NCI-H1436 treated with DMSO at 0.1 percent for 48 hours (cell line): ENCODE data around the gene RAB6A.
"Not testable (repeated sequence)": the region's sequence is repeated elsewhere in the genome, so short reads cannot be mapped to it uniquely, and the experiment has no call there.

Experiments
- DNase-seq: peaks from one replicate; lab custom pipeline; 2025; lab: John Stamatoyannopoulos, UW

The RAB6A gene

DNA sequence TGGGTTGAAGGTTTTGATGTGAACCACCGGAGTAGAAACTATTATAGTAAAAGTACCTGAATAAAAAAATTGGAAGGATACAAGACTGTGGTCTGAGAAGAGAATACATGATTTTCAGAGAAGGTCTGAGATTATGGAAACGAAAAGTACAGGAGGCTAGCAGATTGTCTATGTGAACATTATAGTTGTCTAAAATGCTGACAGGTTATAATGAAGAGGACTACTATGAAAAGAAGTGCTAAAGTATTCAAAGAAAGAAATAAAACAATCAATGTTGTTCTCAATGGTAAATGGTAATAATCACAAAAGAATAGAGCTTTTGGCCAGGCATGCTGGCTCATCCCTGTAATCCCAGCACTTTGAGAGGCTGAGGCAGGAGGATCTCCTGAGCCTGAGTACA, 34.0 kb downstream of the RAB6A start:
- DNase-seq, result no peak

DNA sequence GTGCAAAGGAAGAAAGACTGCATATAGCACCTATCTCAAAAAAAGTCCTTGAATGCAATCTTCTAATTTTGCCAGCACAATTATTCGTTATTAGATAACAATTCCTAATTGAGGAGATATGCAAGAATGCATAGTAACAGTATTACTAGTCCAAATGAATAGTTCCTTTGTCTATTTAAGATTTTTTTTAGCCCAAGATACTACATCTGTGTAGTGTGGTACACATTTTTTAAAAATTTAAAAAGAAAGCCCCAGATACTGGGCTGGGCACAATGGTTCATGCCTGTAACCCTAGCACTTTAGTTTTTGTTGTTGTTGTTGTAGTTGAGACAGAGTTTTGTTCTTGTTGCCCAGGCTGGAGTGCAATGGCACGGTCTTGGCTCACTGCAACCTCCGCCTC, 43.7 kb downstream of the RAB6A start:
- no peak for DNase-seq

DNA sequence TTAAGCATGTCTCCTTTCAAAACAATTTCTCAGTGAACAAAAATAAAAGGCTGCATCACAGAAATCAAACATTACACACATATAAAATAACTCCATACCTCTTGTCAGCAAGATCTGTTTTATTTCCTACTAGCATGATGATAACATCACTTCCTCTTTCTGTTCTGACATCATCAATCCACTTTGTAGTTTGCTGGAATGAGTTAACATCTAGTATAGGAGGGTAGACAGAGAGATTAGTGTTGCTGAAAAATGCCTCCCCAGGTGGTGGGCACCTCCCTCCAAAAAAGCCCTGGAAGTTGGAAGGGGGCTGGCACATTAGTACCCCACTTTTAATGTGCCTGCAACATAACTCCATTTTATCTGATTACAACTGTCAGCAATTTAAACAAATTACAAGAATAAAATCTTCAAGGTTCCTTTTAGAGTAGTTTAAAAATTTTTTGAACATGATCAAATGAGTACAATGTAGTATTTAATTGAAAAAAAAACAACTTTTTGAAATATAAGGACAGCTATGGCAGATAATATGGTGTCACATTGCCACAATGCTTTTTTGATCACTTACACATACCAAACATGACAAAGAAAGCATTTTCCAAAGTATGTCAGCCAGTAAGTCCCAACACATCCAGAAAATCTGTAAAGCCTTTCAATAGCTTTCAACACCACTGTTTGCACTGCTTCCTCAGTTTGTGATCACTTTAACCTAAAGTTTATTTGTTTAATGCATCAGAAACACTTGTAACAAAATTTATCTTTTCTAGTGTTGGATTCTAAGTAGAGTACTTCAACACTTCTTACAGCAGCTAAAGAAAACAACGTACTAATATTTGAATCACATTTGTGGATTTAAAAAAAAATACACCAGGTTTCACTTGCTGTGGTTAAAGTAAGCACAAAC, 44.5 kb downstream of the RAB6A start:
- no peak for DNase-seq

DNA sequence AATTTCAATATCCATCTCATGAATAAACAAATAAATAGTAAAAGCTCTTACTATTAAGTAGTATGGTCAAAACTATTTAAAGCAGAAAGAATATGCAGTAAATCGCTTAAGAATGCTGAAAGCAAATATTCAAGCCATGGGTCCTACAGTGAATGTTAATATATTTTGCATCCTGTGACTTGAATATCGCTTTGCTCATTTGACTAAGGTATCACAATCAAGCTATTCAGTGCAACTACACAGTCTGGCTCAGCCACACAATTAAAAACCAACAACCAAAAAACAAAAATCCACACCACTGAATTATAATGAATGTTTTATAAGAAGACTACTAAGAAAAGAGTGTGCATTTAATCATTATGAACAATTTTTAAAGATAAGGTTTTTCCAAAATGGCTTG, 45.3 kb downstream of the RAB6A start:
- DNase-seq, result no peak

DNA sequence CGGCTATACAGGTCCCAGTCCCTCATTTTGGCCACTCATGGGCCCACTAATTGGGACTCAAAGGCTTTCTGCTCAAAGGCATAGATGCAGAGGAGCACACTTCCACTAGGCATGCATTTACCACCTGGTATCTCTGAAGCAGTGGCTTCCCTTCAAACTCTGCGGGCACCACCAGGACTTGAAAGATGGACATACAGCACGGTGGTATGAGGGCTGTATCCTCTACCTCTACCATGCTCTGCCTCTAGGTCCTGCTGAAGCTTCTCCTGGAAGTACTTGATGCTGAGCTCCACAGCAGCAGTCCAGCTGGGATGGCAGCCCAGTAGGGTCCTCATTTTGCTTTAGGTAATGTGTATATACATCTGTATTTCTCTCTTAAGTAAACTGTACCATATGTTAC, 49.9 kb downstream of the RAB6A start:
- no peak for DNase-seq

DNA sequence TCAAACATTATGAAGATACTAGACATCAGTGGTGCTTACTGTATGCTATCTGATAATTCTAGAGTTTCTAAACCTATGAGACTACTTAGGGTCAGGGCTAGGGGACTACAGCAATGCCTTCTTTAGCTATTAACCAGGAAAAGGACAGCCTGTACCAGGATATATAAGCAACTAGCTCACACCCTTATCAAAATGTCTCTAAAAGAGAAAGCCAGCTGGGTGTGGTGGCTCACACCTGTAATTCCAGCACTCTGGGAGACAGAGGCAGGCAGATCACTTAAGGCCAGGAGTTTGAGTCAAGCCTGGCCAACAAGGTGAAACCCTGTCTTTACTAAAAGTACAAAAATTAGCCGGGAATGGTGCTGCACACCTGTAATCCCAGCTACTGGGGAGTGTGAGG, 55.8 kb downstream of the RAB6A start:
- no peak for DNase-seq

DNA sequence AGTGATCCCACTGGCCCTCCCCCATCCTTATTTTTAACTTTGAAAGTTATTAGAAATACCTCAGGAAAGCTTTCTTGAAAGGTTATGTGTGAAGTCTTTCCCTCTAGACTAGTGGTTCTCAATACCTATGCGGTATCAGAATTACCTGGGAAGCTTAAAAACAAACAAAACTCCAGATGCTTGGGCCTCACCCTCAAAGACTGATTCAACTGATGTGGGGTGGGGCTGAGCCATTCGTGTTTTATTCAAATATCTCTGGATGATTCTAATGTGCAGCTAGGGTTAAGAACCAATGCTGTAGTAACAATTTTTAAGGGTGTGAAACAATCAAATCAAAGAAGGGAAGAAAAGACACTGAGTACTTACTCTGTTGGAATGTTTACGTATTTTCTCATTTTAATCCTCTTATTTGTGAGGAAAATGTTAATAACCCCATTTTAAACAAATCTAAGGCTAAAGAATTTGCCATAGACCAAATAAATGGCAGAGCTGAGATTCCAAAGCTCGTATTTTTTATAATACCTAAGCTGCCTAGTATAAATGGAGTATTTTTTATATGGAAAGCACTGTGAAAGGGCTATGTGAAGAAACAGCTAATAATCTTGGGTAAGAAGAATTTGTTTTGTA, 66.9 kb downstream of the RAB6A start:
- DNase-seq, result no peak

DNA sequence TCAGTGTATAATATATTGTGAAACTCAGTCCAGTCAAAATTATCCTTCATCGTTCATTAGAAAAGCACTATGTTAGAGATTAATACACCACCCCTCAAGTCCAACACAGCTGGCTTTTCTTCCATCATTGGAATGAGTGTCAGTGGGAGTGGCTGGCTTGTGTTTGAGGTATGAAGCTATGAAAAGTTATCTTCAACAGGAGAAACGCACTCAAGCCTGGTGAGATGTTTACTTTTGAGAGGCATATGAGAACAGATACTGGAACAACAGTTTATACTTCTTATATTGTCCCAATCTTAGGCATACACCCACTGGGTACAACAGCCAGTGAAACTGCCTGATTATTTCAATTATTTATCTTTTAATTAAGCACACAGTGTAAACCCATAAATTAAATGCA, 80.2 kb downstream of the RAB6A start:
- no peak for DNase-seq

DNA sequence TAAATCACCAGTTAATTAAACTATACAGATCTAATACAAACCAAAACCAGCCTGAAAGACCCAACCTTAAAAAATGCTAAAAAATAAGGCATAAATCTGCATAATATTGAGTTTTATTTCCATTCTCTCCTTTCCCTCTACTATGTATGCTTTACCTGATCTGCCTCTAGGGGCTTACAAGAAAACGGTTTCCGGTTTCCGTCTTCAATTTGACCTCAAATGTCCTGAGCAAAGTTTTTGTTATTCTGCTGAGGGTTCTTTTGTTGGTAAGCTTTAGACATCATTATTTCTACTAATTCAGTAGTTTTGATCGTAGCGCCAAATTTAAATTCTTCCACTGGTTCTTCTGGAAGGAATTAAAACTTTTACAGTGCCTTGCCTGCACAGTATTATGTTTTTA, 84.3 kb downstream of the RAB6A start:
- not testable (repeated sequence) for DNase-seq

DNA sequence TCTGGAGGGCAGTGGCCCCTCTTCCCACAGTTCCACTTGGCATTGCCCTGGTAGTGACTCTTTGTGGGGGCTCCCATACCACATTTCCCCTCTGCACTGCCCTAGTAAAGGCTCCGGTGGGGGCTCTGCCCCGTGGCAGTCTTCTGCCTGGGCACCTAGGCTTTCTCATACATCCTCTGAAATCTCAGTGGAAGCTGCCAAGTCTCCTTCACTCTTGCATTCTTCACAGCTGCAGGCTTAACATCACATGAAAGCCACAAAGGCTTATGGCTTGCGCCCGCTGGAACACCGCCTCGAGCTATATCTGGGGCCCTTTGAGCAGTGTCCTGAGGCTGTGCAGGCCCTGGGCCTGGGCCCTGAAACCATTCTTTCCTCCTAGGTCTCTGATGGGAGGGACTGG, 89.2 kb downstream of the RAB6A start:
- DNase-seq, result no peak

DNA sequence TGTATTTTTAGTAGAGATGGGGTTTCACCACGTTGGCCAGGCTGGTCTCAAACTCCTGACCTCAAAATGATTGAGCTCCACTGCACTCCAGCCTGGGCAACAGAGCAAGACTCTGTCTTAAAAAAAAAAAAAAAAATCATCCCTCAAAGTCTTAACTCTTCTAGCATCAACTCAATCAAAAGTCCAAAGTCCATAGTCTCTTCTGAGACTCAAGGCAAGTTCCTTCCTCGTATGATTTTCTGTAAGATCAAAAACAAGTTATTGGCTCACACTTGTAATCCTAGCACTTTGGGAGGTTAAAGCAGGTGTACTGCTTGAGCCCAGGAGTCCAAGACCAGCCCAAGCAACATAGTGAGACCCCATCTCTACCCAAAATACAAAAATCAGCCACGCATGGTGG, 90.1 kb downstream of the RAB6A start:
- DNase-seq, result no peak

DNA sequence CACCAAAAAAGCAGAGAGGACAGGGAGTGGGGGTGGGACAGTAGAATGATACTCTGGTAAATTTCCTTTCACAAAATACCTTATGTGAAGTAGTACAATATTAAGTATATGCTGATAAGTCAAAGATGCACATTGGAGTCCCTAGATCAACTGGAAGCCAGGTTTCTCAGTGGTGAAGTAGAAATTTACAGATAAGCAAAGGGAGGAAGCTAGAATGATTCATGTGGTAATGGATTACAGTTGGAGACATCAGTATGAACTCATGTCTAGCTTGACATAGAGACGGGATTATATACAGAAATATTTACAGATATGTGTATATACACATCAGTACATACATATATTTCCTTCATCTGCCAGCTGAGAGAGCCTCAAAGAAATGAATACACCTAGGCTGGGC, 93.0 kb downstream of the RAB6A start:
- no peak for DNase-seq

DNA sequence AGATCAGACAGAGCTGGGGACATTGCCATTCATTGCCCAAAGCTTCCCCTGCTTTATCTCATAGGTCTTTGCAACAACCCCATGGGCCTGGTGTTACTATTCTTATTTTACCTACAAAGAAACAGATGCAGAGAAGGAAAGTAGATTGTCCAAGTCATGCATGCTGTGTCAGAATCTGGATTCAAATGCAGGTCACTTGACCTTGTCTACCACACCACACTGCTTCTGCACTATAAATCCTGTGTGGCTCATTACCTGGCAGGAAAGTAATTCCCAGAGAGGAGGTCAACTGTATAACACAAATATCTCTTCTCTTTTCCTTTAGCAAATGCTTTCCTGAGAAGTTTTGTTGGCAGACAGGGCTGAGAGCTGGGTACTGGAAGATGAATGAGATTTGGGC, 96.0 kb downstream of the RAB6A start:
- DNase-seq, result no peak

DNA sequence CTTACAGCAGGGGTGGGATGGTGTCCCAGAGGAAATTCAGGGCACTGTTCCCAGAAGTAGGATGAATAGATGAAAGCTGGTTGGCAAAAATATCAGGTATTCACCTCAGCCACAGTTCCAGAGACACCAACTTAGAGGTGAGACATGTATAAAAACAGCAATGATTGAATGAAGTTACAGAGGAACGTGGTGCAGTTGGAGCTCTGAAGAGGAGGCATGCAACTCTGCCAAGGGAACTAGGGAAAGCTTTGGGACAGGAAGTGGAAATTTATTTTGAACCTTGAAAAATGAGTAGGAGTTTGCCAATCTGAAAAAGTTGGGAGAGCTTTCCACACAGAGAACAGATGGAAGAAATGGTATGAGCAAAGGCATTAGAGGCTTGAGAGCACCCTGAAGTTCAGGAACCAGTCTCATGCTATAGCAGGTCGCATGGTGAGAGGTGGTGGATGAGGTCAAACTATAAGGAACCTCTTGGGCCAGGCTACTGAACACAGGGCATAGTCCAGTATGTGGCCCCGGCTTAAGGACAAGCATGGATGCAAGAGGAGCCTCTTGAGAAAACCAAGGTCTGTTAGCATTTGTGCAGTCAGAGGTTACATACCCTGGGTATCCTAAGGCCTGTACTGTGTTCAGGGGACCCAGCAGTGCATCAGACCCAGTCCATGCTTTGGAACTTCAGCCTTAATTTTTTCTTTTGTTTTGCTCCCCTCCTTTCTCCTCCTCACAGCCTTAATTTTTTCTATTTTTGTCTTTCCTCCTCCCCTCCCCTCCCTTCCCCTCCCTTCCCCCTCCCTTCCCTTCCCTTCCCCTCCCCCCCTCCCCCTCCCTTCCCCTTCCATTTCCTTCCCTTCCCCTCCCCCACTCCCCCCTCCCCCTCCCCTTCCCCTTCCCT, 97.0 kb downstream of the RAB6A start:
- DNase-seq, result no peak

DNA sequence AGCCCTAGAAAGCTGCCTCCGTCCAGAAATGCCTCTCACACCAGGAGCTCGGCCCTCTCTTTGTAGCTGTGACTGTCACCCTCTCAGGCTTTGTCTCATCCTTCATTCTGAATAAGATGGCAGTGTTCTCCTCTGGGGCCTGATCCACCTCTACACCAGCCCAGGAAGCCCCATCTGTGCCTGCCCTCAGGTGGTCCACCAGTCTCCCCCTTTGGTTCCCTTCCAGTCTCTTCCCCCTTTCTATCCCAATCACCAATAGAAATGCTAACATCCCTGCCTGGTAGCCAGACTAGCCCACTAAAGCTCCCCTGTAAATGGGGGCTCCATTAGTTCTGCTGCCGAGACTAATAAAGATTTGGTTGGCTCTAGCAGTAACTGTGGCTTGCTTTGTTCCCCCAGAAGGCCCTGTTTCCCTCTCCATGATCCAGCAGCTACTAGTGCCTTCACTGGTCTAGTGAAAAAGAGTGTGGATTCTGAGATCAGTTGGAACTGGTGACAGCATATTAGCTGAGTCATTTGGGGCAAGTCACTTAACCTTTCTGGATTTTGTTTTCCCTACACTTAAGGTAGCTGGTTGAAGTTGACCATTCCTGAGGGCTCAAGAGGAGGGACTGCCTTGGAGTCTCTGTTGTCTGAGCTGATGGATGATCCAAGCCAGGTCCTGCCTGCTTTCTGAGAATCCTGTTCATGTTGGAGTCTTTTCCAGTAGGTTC, 98.3 kb downstream of the RAB6A start:
- no peak for DNase-seq

DNA sequence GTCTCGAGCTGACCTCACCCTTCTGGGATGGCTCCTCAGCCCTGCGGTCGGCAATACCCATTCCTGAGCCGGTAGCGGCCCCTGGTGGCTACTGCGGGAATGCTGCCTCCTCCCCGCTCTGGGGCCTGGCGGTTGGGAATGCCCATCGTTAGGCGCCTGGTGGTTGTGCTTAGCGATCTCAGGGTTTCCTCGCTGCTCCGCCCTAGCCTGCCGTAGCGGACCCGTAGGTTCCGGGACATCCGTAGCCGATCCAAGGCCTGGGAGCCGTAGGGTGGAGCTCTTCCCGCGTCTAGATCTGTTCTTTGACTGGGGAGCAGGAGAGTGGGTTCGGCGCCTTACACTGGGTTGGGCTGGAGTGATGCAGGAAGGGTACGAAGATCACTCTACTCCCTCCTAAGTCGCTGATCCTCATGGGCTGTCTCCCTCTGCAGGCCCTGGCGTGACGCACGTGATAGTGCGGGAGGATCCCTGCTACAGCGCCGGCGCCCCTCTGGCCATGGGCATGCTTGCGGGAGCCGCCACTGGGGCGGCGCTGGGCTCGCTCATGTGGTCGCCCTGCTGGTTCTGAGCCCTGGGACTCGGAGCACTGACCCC, 99.7 kb downstream of the RAB6A start:
- no peak for DNase-seq

DNA sequence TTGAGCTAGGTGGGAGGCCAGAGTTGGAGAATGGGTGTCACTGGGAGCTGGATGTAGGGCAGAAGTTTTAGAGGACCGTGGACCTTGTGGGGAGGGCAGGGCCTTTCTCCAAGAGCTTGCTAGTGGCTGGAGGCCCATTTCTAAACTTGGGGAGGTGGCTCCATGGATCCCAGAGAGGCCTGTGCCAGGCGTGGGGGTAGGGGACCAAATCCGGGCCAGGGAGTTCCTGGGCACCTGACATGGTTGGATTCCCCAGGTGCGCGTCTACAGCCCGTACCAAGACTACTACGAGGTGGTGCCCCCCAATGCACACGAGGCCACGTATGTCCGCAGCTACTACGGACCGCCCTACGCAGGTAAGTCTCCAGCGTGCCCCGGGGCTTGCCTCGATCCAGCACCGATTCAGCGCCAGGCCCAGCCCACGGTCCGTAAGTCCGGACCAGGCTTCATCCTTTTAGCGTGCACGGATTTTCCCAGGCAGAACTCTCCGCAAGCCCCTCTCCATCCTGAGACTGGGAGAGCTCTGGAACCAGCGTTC, 100.3 kb downstream of the RAB6A start:
- DNase-seq, result no peak

DNA sequence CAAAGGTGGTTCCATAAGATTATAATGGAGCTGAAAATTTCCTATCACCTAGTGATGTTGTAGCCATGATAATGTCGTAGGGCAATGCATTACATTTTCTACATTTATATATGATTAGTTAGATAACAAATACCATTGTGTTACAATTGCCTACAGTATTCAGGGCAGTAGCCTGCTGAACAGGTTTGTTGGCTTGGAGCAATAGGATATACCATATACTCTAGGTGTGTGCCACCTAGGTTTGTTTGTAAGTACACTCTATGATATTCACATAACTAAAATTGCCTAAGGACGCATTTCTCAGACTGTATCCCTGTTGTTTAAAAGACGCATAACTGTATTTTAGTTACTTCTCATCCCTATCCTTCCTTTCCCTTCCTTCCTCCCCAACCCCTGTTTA, 100.9 kb downstream of the RAB6A start:
- no peak for DNase-seq

DNA sequence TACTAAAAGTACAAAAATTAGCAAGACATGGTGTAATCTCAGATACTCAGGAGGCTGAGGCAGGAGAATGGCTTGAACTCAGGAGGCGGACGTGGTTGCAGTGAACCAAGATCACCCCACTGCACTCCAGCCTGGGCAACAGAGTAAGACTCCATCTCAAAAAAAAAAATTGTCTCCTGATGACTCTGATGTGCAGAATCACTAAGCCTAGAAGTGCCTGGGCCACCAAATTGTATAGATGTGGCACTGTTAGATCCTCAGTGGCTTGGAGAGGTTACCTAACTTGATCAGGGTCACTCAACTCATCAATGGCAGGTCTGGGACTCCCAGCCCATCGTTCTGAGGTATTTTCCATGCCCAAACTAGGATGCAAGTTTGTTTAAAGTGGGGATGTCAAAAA, 103.9 kb downstream of the RAB6A start:
- DNase-seq, result no peak

DNA sequence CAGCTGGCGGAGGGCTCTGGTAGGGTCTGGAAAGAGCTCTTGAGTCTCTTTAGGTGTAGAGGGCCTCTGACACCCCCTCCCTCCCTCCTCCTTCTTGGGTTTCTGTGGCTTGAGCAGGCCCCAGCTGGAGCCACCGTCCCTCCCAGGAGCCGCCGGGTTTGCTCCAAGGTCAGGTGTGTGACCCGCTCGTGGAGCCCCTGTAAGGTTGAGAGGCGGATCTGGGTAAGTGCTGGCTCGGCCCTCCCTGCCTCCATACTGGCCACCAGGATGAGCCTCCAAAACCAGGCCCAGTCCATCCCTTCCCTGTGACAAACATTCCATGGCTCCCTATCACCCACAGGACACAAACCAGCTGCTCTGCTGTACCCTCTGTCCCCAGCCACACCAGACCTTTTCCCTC, 105.2 kb downstream of the RAB6A start:
- no peak for DNase-seq

DNA sequence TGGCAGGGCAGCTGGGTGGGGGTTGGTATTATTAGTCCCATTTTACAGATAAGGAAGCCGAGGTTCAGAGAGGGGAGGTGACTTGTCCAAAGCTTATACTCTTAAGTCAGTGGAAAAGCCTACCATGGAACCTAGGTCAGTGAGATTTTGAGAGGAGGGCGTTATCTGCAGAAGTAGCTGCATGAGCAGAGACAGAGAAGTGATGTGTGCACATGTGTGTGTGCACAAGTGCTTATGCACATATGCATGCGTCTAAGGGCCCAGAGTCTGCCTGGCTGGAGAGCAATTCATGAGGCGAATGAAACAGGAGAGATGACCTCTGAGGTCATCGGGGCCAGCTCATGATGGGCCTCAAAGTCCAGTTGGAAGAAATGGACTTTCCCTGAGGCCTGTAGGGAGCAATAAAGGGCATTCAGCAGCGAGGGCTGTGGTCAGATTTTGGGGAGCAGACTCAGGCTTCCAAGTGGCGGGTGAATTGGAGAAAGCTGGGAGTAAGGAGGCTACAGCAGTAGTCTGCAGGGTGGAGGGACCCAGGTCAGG, 106.3 kb downstream of the RAB6A start:
- no peak for DNase-seq
